GM12865 (cell line): ENCODE data around the gene RNF31.

Experiments used
- DNase-seq: peaks from one replicate; pipeline ENCODE4 v3.0.0; 2010; ENCODE audit warnings: low read depth
- H3K4me3 ChIP-seq: 2 replicates; pipeline ENCODE4 v1.5.1; 2011; ENCODE audit warnings: mild to moderate bottlenecking, low read depth, low read length, control low read depth
- CTCF ChIP-seq: IDR thresholded peaks from 2 replicates; pipeline ENCODE4 v1.5.1; 2011; ENCODE audit warnings: low read length, control low read depth, low read depth, inconsistent platforms; ENCODE audit not compliant: insufficient read depth; ENCODE audit errors: missing control alignments

The RNF31 gene

GRCh38 chr14:24146978-24147760 lies at the start of gene RNF31:
Gene RNF31, plus strand, starts transcription at chr14:24147498. Its CDS starts 201 bp downstream, at chr14:24147699.
- DNase-seq: peak; percentile 99
- no peak for TF ChIP-seq CTCF
- peak within 1 kb of the TSS; percentile 96 for H3K4me3 ChIP-seq

- DNase-seq: no peak
- TF ChIP-seq CTCF: no peak
Observed at GRCh38 chr14:24098229-24098926, 48.9 kb upstream of the RNF31 start.

GRCh38 chr14:24098927-24099813 lies 48.1 kb upstream of the RNF31 start:
- DNase-seq: no peak
- no peak for TF ChIP-seq CTCF
- no peak overlapping the region for H3K4me3 ChIP-seq

More at GRCh38 chr14:24098229-24098926, 48.9 kb upstream of the RNF31 start:
- H3K4me3 ChIP-seq: no peak overlapping the region

- H3K4me3 ChIP-seq: no peak overlapping the region
- no peak for DNase-seq
- no peak for TF ChIP-seq CTCF
Observed at GRCh38 chr14:24100197-24100981, 46.9 kb upstream of the RNF31 start.

- no peak for TF ChIP-seq CTCF
- no peak for DNase-seq
- no peak overlapping the region for H3K4me3 ChIP-seq
Observed at GRCh38 chr14:24100982-24101494, 46.3 kb upstream of the RNF31 start.

- H3K4me3 ChIP-seq: no peak overlapping the region
- no peak for DNase-seq
- TF ChIP-seq CTCF: no peak
Observed at GRCh38 chr14:24102357-24103048, 44.8 kb upstream of the RNF31 start.
